Prostate gland (tissue), 2 donors: ENCODE results near the gene DBX2. TPM values are rescaled to one million over a fixed set of nuclear protein-coding genes. Genes with fewer than 3 reads are reported as not detected.
"Not testable (repeated sequence)": the region's sequence is repeated elsewhere in the genome, so short reads cannot be mapped to it uniquely, and the experiment has no call there.

Experiments
- DNase-seq: peaks from one replicate; pipeline ENCODE4 v3.0.0-alpha.2; 2019; ENCODE audit warnings: low spot score
- H3K27ac ChIP-seq, 2 donors: fragments of 200-600 bp; sonication (generic); 2 replicates each; pipeline ENCODE4 v1.5.1; 2017 to 2019
- H3K27me3 ChIP-seq: fragments of 200-600 bp; sonication (generic); replicated peaks from 2 replicates; pipeline ENCODE4 v1.5.1; 2019; ENCODE audit not compliant: insufficient read depth
- H3K36me3 ChIP-seq, 2 donors: fragments of 200-600 bp; sonication (generic); 1 replicate in 1 of 2; 2 replicates in 1 of 2; pipeline versions ENCODE4 v1.5.1 to v1.8.1; 2017 to 2019
- H3K4me1 ChIP-seq: fragments of 200-600 bp; sonication (generic); replicated peaks from 2 replicates; pipeline ENCODE4 v1.5.1; 2019
- H3K4me3 ChIP-seq, 2 donors: fragments of 200-600 bp; sonication (generic); 2 replicates each; pipeline ENCODE4 v1.5.1; 2017 to 2019
- H3K9me3 ChIP-seq: fragments of 200-600 bp; sonication (generic); 2 replicates; pipeline ENCODE4 v1.5.1; 2017
- CTCF ChIP-seq, 4 experiments: fragments of 200-600 bp in 2 of 4; fragments of 450-650 bp in 2 of 4; sonication (generic) in 2 of 4; IDR thresholded peaks; 1 replicate in 3 of 4; 2 replicates in 1 of 4; pipeline ENCODE4 v1.5.1; 2016 to 2019; ENCODE audit warnings: antibody characterized with exemption in 4 of 4, mild to moderate bottlenecking in 2 of 4, moderate library complexity in 2 of 4
- POLR2A ChIP-seq: fragments of 450-650 bp; IDR thresholded peaks from one replicate; pipeline ENCODE4 v1.6.1; 2016; ENCODE audit warnings: antibody characterized with exemption, mild to moderate bottlenecking
- POLR2AphosphoS5 ChIP-seq: sonication (generic); formaldehyde crosslinking; IDR thresholded peaks from one replicate; pipeline ENCODE4 v1.6.1; 2017; ENCODE audit warnings: antibody characterized with exemption
- WGBS: methylation state at CpG from one replicate; pipeline ENCODE4 v1.1.5; 2018; 5-methylcytosine and 5-hydroxymethylcytosine counted together
- intact Hi-C: fragments of 100-400 bp; cut with DNase I; formaldehyde crosslinking; loops from one replicate; pipeline ENCODE4 v1.14.2; 2022
- total RNA-seq, 2 donors: library from RNA; depleted of rRNA; stranded (reverse); fragments of >200 nt; gene quantifications; one replicate each; pipeline ENCODE4 v1.1.0, GENCODE V29; 2016

DBX2 gene
- total RNA-seq, 2 donors from 2014 or later: 2.7 TPM; not detected in 1

DNA sequence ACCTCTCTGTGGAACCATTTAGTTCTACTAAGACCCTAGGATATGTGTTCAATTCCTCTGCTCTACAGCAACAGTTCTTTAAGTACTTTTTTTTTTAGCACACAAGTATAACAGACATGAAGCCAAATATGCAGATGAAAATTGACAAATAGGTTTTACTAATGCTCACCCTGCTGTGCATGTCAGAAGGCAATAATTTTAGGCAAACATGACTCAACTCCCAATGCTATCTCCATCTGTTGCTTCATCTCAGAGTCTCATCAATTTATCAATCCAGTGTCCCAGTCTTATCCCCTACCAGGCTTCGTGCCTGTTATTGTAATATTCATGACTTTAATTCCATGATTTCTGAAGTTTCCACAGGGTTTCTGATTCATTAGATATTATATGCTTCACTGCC is 57.7 kb downstream of the DBX2 start:
- H3K27me3 ChIP-seq: no peaks in the 10 kb centered on the region
- no peaks in the 10 kb centered on the region for H3K9me3 ChIP-seq
- no peaks in the 10 kb centered on the region for H3K36me3 ChIP-seq
- DNase-seq: no peak
- no peak overlapping the region for H3K4me3 ChIP-seq
- WGBS: 81% methylated on average over 1 of the region's 1 CpG
- no peak overlapping the region for H3K27ac ChIP-seq
- intact Hi-C loops: no loop called here
- TF ChIP-seq POLR2AphosphoS5: no peak
- TF ChIP-seq CTCF (IDR thresholded peaks at IDR 0.05): no peak
- TF ChIP-seq POLR2A: no peak
- no peaks in the 10 kb centered on the region for H3K4me1 ChIP-seq

GRCh38 chr12:44984863-44985262 is 66.0 kb downstream of the DBX2 start:
- H3K36me3 ChIP-seq, H3K27ac ChIP-seq: not testable (repeated sequence)

DNA sequence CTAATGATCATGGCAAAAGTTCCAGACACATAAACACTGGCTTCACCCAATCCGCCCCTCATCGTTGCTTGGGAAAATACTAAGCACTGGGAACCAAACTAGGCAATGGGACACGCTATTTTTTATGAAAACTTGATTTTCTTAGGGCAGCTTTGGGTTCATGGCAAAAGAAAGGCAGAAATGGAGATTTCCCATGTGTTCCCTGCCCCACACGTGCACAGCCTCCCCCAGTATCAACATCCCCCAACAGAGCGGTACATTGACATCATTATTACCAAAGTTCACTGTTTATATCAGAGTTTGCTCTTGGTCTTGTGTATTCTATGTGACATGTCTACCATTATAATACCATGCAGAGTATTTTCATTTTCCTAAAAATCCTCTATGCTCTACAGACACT is 71.0 kb downstream of the DBX2 start:
- Histone ChIP-seq H3K4me1 (no peaks in the 10 kb centered on the region), H3K27ac (no peak overlapping the region), H3K27me3 (no peaks in the 10 kb centered on the region), H3K36me3 (no peaks in the 10 kb centered on the region), H3K4me3 (no peak overlapping the region), H3K9me3 (no peaks in the 10 kb centered on the region)
- intact Hi-C loops: no loop called here
- no peak for DNase-seq
- TF ChIP-seq CTCF (IDR thresholded peaks at IDR 0.05) (no peak), POLR2A (no peak), POLR2AphosphoS5 (no peak)
- WGBS: 87% methylated on average over 5 of the region's 5 CpGs

More at GRCh38 chr12:44984863-44985262, 66.0 kb downstream of the DBX2 start:
- 96% methylated on average over 10 of the region's 10 CpGs for WGBS
- H3K4me1 ChIP-seq, intact Hi-C loops, H3K27me3 ChIP-seq, H3K9me3 ChIP-seq, H3K4me3 ChIP-seq, DNase-seq: not testable (repeated sequence)

GRCh38 chr12:44976246-44976645 is 74.7 kb downstream of the DBX2 start:
- intact Hi-C loops: no loop called here
- TF ChIP-seq CTCF (IDR thresholded peaks at IDR 0.05): no peak
- TF ChIP-seq POLR2A: no peak
- no peak for TF ChIP-seq POLR2AphosphoS5
- Histone ChIP-seq H3K4me3 (no peak overlapping the region), H3K36me3 (no peaks in the 10 kb centered on the region), H3K9me3 (no peaks in the 10 kb centered on the region), H3K27me3 (no peaks in the 10 kb centered on the region), H3K4me1 (no peaks in the 10 kb centered on the region), H3K27ac (no peak overlapping the region)
- DNase-seq: no peak

- TF ChIP-seq POLR2AphosphoS5: no peak
- TF ChIP-seq POLR2A: no peak
- TF ChIP-seq CTCF (IDR thresholded peaks at IDR 0.05): no peak
- Histone ChIP-seq H3K4me3 (no peak overlapping the region), H3K9me3 (no peaks in the 10 kb centered on the region), H3K4me1 (no peaks in the 10 kb centered on the region), H3K36me3 (no peaks in the 10 kb centered on the region), H3K27ac (no peak overlapping the region), H3K27me3 (no peaks in the 10 kb centered on the region)
- 49% methylated on average over 2 of the region's 2 CpGs for WGBS
- no peak for DNase-seq
- intact Hi-C loops: no loop called here
Observed at GRCh38 chr12:44972746-44973421, 78.0 kb downstream of the DBX2 start.
